Measurements from ENCODE around the gene MRPL55.

Gene MRPL55

DNA sequence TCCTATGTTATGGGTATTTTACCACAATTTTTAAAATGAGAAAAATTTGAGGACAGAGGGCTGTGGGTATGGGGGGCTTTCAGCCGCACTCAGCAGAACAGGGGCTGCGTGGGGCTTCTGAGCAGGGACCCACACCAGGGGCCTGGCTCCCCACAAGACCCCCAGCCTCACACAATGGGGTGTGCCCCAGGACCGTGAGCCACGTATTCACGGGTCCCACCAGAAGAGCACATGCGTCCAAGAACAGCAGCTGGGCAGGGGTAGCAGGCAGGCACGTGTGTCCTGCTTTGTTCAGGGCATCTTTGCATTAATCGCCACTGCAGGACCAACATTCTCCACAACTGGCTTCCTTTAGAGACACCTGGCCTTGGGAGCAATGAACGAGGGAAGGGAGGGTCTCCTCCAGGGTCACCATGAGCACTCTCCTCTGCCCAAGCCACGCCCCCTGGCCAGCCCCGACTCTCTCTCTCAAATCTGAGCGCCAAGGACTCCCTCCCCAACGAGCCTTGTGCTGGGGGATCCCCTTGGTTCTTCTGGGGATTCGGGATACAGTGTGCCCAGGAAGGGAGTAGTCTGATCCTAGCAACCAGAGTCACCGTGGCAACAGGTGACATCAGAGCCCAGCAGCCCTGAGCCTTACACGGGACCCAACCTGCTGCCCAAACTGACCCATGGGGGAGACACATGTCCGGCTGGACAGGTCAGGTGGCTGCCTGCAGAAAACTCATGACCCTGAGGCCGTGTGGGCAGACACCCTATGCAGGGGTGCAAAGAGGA is 34.0 kb downstream of the MRPL55 start:
- Histone ChIP-seq H3K27me3 (ENCODE audit: control insufficient read depth in 1 of 2, insufficient read depth in 2 of 2, low read length in 2 of 2) (peaks cover 11 to 14% of the 10 kb centered on the region in 2 donors), H3K4me3 (ENCODE audit: low read length in 2 of 2) (no peak overlapping the region), H3K36me3 (ENCODE audit: control insufficient read depth in 2 of 2, insufficient read depth in 2 of 2, low read length in 2 of 2) (no peaks in the 10 kb centered on the region), H3K4me1 (ENCODE audit: control insufficient read depth, insufficient read depth, low read length) (peaks cover 8% of the 10 kb centered on the region), H3K9ac (ENCODE audit: low read length in 2 of 2) (no peak overlapping the region), H3K9me3 (ENCODE audit: control insufficient read depth in 2 of 2, low read length in 2 of 2) (no peaks in the 10 kb centered on the region), H3K27ac (ENCODE audit: low read length) (no peak overlapping the region)

DNA sequence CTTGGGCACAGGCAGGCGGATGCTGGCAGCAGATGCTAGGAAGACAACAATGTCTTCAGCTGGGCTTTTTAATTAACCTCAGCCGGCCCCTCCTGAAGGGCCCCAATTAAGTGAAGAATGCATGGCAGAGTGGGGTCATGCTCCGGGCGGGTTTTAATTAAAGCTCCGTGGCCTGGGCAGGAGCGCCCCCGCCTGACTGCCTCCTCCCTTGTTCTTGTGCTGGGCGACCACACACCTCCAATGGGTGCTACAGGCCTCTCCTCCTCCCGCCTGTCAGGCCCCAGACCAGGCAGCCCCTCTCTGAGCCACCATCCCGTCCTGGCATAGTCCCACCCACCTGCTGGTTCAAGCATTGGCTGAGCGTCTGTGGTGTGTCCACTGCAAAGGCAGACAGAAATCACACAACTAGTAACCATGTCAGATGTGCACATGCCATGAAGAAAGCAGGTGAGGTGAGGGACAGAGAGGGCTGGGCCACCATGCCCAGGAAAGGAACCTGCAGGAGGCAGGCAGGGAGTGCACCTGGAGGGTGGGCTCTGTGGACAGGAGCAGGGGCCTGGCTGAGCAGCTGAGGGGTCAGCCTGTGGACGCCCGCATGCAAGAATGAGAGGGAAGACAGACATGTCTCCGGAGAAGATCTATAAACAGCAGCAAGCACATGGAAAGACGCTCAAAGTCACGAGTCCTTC is 35.1 kb downstream of the MRPL55 start:
- Histone ChIP-seq H3K36me3 (ENCODE audit: control insufficient read depth in 2 of 2, insufficient read depth in 2 of 2, low read length in 2 of 2) (no peaks in the 10 kb centered on the region), H3K9me3 (ENCODE audit: control insufficient read depth in 2 of 2, low read length in 2 of 2) (no peaks in the 10 kb centered on the region), H3K4me3 (ENCODE audit: low read length in 2 of 2) (no peak overlapping the region), H3K9ac (ENCODE audit: low read length in 2 of 2) (no peak overlapping the region), H3K27me3 (ENCODE audit: control insufficient read depth in 1 of 2, insufficient read depth in 2 of 2, low read length in 2 of 2) (peaks cover 14 to 16% of the 10 kb centered on the region in 2 donors), H3K4me1 (ENCODE audit: control insufficient read depth, insufficient read depth, low read length) (peaks cover 8% of the 10 kb centered on the region), H3K27ac (ENCODE audit: low read length) (no peak overlapping the region)

DNA sequence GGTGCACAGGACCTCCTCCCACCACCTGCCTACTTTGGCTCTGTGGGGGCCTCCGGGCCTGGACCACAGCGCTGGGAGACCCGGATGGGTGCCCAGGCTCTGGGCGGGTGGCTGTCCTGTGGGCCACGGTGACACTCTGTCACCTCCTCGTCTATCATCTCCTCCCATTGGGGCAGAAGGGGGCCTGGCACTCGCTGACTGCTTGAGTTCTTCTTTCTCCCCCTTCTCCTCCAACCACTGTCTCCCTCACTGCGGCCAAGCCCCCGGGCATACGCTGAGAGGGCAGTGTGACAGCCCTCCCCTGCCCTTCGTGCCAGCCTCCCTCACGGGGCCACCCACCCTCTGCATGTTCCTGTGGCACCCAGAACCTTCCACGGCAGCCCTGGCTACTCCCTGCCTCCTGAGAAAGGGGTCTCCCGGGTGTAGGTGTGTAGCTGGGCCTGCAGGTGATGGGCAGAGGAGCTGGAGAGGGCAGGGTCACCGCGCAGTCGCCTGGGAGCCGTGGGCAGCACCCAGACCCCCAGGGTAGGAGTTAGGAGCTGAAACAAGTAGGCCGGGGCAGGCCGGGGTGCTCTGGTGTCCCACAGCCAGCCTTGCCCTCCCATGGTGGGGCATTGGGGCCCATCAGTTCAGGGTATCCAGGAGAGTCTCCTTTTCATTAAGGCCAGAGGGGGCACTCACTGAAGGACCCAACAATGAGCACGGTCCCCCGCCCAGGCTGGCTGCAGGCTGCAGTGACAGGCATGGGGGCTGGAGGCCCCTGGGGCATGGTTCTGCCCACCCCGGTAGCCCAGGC is 35.8 kb downstream of the MRPL55 start:
- Histone ChIP-seq H3K4me3 (ENCODE audit: low read length in 2 of 2) (no peak overlapping the region), H3K9ac (ENCODE audit: low read length in 2 of 2) (no peak overlapping the region), H3K4me1 (ENCODE audit: control insufficient read depth, insufficient read depth, low read length) (peaks cover 8% of the 10 kb centered on the region), H3K9me3 (ENCODE audit: control insufficient read depth in 2 of 2, low read length in 2 of 2) (no peaks in the 10 kb centered on the region), H3K27me3 (ENCODE audit: control insufficient read depth in 1 of 2, insufficient read depth in 2 of 2, low read length in 2 of 2) (peaks cover 20% of the 10 kb centered on the region in 2 donors), H3K36me3 (ENCODE audit: control insufficient read depth in 2 of 2, insufficient read depth in 2 of 2, low read length in 2 of 2) (no peaks in the 10 kb centered on the region), H3K27ac (ENCODE audit: low read length) (no peak overlapping the region)

DNA sequence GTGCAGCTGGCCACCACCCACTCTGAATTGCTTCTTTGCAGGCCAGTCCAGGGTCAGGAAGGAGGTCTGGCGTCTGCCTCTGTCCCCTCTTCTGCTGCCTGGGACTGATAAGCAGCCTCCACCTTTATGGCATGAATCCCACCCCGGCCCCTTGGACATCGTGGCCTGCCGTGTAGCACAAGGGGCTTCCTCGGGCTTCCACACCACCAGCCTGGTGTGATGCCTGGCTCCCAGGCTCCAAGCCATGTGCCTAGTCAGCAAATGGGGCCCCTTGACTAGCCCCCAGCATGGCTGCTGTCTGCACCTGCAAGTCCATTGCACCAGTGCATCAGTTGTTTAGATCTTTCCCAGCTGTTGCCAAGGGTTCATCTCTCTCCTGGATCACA is 36.4 kb downstream of the MRPL55 start:
- no peaks in the 10 kb centered on the region for H3K9me3 ChIP-seq (ENCODE audit: control insufficient read depth in 2 of 2, low read length in 2 of 2)

DNA sequence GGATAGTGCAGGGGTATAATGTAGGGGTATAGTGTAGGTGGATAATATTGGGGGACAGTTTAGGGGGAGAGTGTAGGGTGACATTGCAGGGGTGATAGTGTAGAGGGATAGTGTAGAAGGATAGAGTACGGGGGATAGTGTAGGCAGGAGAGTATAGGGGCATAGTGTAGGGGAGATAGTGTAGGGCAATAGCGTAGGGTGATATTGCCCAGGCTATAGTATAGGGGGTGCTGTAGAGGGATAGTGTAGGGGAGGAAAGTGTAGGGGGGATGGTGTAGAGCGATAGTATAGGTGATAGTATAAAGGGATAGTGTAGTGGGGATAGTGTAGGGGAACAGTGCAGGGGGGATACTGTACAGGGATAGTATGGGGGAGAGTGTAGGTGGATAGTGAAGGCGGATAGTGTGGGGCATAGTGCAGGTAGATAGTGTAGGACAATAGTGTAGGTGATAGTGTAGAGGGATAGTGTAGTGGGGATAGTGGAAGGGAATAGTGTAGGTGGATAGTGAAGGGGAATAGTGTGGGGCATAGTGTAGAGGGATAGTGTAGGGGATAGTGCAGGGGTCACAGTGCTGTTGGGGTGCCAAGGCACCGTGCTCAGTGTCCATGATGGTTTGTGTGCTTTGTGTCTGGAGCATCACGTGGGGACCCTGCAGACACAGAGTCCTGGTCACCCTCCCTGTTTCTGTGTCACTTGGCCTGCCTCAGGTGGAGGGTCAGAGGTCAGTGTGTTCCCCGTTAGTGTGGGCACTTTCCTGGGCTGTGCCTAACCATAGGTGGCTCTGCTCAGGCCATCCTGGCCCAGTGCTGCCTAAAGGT is 37.1 kb downstream of the MRPL55 start:
- peaks cover 1% of the 10 kb centered on the region for H3K4me1 ChIP-seq (ENCODE audit: control insufficient read depth, insufficient read depth, low read length)
- H3K27ac ChIP-seq (ENCODE audit: low read length) = no peak overlapping the region
- H3K9me3 ChIP-seq (ENCODE audit: control insufficient read depth in 2 of 2, low read length in 2 of 2) = no peaks in the 10 kb centered on the region
- H3K9ac ChIP-seq (ENCODE audit: low read length in 2 of 2) = no peak overlapping the region
- H3K4me3 ChIP-seq (ENCODE audit: low read length in 2 of 2) = no peak overlapping the region
- H3K27me3 ChIP-seq (ENCODE audit: control insufficient read depth in 1 of 2, insufficient read depth in 2 of 2, low read length in 2 of 2) = peaks cover 24 to 31% of the 10 kb centered on the region in 2 donors
- no peaks in the 10 kb centered on the region for H3K36me3 ChIP-seq (ENCODE audit: control insufficient read depth in 2 of 2, insufficient read depth in 2 of 2, low read length in 2 of 2)

More for the DNA sequence above, 36.4 kb downstream of the MRPL55 start:
- Histone ChIP-seq H3K9ac (ENCODE audit: low read length in 2 of 2) (no peak overlapping the region), H3K4me1 (ENCODE audit: control insufficient read depth, insufficient read depth, low read length) (peaks cover 7% of the 10 kb centered on the region), H3K36me3 (ENCODE audit: control insufficient read depth in 2 of 2, insufficient read depth in 2 of 2, low read length in 2 of 2) (no peaks in the 10 kb centered on the region), H3K27ac (ENCODE audit: low read length) (no peak overlapping the region), H3K4me3 (ENCODE audit: low read length in 2 of 2) (no peak overlapping the region), H3K27me3 (ENCODE audit: control insufficient read depth in 1 of 2, insufficient read depth in 2 of 2, low read length in 2 of 2) (peaks cover 20 to 25% of the 10 kb centered on the region in 2 donors)

DNA sequence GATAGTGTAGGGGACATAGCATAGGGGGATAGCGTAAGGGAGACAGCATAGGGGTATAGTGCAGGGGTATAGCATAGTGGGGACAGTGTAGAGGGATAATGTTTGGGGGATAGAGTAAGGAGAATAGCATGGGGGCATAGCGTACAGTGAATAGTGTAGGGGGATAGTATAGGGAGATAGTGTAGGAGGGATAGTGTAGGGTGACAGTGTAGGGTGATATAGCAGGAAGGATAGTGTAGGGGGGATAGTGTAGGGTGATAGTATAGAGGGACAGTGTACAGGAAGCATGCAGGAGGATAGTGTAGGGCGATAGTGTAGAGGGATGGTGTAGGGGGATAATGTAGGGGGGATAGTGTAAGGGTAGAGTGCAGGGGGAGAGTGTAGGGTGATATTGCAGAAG is 38.2 kb downstream of the MRPL55 start:
- H3K27ac ChIP-seq (ENCODE audit: low read length) = no peak overlapping the region
- H3K9ac ChIP-seq (ENCODE audit: low read length in 2 of 2) = no peak overlapping the region
- H3K27me3 ChIP-seq (ENCODE audit: control insufficient read depth in 1 of 2, insufficient read depth in 2 of 2, low read length in 2 of 2) = peaks cover 33 to 42% of the 10 kb centered on the region in 2 donors
- H3K4me3 ChIP-seq (ENCODE audit: low read length in 2 of 2) = no peak overlapping the region
- no peaks in the 10 kb centered on the region for H3K4me1 ChIP-seq (ENCODE audit: control insufficient read depth, insufficient read depth, low read length)
- no peaks in the 10 kb centered on the region for H3K9me3 ChIP-seq (ENCODE audit: control insufficient read depth in 2 of 2, low read length in 2 of 2)
- no peaks in the 10 kb centered on the region for H3K36me3 ChIP-seq (ENCODE audit: control insufficient read depth in 2 of 2, insufficient read depth in 2 of 2, low read length in 2 of 2)

DNA sequence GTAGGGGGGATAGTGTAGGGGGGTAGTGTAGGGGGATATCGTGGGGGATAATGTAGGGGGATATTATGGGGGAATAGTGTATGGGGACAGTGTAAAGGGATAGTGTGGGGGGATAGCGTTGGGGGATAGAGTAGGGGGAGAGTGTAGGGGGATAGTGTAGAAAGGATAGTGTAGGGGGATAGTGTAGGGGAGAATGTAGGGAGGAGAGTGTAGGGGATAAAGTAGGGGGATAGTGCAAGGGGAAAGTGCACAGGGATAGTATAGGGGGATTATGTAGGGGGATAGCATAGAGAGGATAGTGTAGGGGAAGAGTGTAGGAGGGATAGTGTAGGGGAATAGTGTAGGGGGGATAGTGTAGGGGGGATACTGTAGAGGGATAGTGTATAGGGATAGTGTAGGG is 38.9 kb downstream of the MRPL55 start:
- H3K27ac ChIP-seq (ENCODE audit: low read length) = no peak overlapping the region
- no peaks in the 10 kb centered on the region for H3K9me3 ChIP-seq (ENCODE audit: control insufficient read depth in 2 of 2, low read length in 2 of 2)
- no peaks in the 10 kb centered on the region for H3K36me3 ChIP-seq (ENCODE audit: control insufficient read depth in 2 of 2, insufficient read depth in 2 of 2, low read length in 2 of 2)
- H3K9ac ChIP-seq (ENCODE audit: low read length in 2 of 2) = no peak overlapping the region
- no peak overlapping the region for H3K4me3 ChIP-seq (ENCODE audit: low read length in 2 of 2)
- peaks cover 40 to 48% of the 10 kb centered on the region in 2 donors for H3K27me3 ChIP-seq (ENCODE audit: control insufficient read depth in 1 of 2, insufficient read depth in 2 of 2, low read length in 2 of 2)
- H3K4me1 ChIP-seq (ENCODE audit: control insufficient read depth, insufficient read depth, low read length) = no peaks in the 10 kb centered on the region

DNA sequence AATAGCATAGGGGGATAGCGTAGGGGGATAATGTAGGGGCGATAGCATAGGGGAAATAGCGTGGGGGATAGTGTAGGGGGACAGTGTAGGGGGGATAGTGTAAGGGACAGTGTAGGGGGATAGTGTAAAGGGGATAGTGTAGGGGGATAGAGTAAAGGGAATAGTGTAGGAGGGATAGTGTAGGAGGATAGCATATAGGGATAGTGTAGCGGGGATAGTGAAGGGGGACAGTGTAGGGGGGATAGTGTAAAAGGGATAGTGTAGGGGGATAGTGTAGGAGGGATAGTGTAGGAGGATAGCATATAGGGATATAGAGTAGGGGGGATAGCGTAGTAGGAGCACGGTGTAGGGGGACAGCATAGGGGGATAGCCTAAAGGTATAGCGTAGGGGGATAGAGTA is 40.7 kb downstream of the MRPL55 start:
- no peak overlapping the region for H3K9ac ChIP-seq (ENCODE audit: low read length in 2 of 2)
- H3K4me1 ChIP-seq (ENCODE audit: control insufficient read depth, insufficient read depth, low read length) = no peaks in the 10 kb centered on the region
- H3K9me3 ChIP-seq (ENCODE audit: control insufficient read depth in 2 of 2, low read length in 2 of 2) = no peaks in the 10 kb centered on the region
- H3K4me3 ChIP-seq (ENCODE audit: low read length in 2 of 2) = no peak overlapping the region
- H3K27me3 ChIP-seq (ENCODE audit: control insufficient read depth in 1 of 2, insufficient read depth in 2 of 2, low read length in 2 of 2) = peaks cover 55 to 66% of the 10 kb centered on the region in 2 donors
- no peaks in the 10 kb centered on the region for H3K36me3 ChIP-seq (ENCODE audit: control insufficient read depth in 2 of 2, insufficient read depth in 2 of 2, low read length in 2 of 2)
- no peak overlapping the region for H3K27ac ChIP-seq (ENCODE audit: low read length)

DNA sequence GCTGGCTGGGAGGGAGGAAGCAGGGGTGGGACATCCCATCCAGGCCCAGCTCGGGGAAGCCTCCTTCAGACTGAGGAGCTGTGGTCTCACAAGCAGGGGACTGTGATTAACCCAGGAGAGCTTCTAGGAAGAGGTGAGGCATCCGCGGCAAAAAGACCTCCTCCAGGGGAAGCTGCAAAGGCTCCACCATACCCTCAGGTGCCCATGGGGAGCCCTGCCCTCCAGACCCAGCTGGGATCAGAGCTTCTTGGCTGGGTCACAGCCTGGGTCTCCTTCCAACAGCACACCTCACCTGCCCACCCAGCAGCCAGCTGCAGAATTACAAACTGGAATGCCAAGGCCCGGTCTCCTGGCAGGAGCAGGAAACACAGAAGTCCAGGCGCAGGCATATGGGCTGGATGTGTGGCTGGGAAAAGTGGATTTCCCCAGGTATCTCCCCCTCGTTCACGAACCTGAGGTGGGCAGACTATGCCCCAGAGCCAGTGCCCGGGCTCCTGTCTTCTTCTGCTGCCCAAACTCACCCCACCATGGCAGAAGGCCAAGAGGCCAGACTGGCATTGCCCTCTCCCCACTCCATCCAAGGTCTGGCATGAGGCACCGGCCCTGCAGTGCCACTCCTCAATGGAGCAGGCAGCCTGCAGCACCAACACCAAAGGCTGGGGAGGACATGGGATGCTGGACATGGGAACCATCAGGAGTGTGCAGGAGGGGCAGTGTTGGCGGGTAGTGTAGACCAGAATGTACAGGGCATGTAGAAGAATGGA is 42.0 kb downstream of the MRPL55 start:
- peaks cover 63% of the 10 kb centered on the region in 2 donors for H3K27me3 ChIP-seq (ENCODE audit: control insufficient read depth in 1 of 2, insufficient read depth in 2 of 2, low read length in 2 of 2)
- no peak overlapping the region for H3K27ac ChIP-seq (ENCODE audit: low read length)
- no peaks in the 10 kb centered on the region for H3K9me3 ChIP-seq (ENCODE audit: control insufficient read depth in 2 of 2, low read length in 2 of 2)
- no peak overlapping the region for H3K4me3 ChIP-seq (ENCODE audit: low read length in 2 of 2)
- H3K9ac ChIP-seq (ENCODE audit: low read length in 2 of 2) = no peak overlapping the region
- H3K36me3 ChIP-seq (ENCODE audit: control insufficient read depth in 2 of 2, insufficient read depth in 2 of 2, low read length in 2 of 2) = no peaks in the 10 kb centered on the region
- no peaks in the 10 kb centered on the region for H3K4me1 ChIP-seq (ENCODE audit: control insufficient read depth, insufficient read depth, low read length)
